NB4 (cell line): ENCODE results near the gene UBE2N.

Source experiments
- DNase-seq: peaks from one replicate; pipeline ENCODE4 v3.0.0; 2010; ENCODE audit warnings: low read depth
- H3K4me3 ChIP-seq: one replicate; pipeline ENCODE4 v1.5.1; 2011; ENCODE audit warnings: mild to moderate bottlenecking, low read depth, low read length, moderate library complexity
- MAX ChIP-seq: IDR thresholded peaks from 2 replicates; pipeline ENCODE4 v1.6.1; 2011; ENCODE audit warnings: low read depth, low read length
- MYC ChIP-seq: IDR thresholded peaks from 2 replicates; pipeline ENCODE4 v1.6.1; 2011; ENCODE audit warnings: low read depth, low read length
- POLR2A ChIP-seq: IDR thresholded peaks from 2 replicates; pipeline ENCODE4 v1.6.1; 2011; ENCODE audit warnings: mild to moderate bottlenecking; ENCODE audit not compliant: insufficient read length; ENCODE audit errors: extremely low read depth
- TF ChIP-seq, protein P1 (sequence below): IDR thresholded peaks from one replicate; pipeline ENCODE4 v1.5.1; 2012; ENCODE audit warnings: low read depth, low read length

The UBE2N gene

GRCh38 chr12:93378998-93379325 lies 62.8 kb downstream of the UBE2N start:
- DNase-seq: peak; percentile 51
- H3K4me3 ChIP-seq: peak overlapping the region; percentile 85
- no peak; the same call in 1 of the 2 replicates for TF ChIP-seq MYC
- no peak for TF ChIP-seq MAX
- no peak for TF ChIP-seq POLR2A
- TF ChIP-seq, protein P1, sequence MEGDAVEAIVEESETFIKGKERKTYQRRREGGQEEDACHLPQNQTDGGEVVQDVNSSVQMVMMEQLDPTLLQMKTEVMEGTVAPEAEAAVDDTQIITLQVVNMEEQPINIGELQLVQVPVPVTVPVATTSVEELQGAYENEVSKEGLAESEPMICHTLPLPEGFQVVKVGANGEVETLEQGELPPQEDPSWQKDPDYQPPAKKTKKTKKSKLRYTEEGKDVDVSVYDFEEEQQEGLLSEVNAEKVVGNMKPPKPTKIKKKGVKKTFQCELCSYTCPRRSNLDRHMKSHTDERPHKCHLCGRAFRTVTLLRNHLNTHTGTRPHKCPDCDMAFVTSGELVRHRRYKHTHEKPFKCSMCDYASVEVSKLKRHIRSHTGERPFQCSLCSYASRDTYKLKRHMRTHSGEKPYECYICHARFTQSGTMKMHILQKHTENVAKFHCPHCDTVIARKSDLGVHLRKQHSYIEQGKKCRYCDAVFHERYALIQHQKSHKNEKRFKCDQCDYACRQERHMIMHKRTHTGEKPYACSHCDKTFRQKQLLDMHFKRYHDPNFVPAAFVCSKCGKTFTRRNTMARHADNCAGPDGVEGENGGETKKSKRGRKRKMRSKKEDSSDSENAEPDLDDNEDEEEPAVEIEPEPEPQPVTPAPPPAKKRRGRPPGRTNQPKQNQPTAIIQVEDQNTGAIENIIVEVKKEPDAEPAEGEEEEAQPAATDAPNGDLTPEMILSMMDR: no peak

- peak overlapping the region; percentile 85 for H3K4me3 ChIP-seq
- DNase-seq: peak; percentile 84
- peak; percentile 61 for TF ChIP-seq POLR2A
- peak; percentile 30; the same call in 1 of the 2 replicates for TF ChIP-seq MYC
Measured at GRCh38 chr12:93378196-93378997, 63.4 kb downstream of the UBE2N start.

DNA sequence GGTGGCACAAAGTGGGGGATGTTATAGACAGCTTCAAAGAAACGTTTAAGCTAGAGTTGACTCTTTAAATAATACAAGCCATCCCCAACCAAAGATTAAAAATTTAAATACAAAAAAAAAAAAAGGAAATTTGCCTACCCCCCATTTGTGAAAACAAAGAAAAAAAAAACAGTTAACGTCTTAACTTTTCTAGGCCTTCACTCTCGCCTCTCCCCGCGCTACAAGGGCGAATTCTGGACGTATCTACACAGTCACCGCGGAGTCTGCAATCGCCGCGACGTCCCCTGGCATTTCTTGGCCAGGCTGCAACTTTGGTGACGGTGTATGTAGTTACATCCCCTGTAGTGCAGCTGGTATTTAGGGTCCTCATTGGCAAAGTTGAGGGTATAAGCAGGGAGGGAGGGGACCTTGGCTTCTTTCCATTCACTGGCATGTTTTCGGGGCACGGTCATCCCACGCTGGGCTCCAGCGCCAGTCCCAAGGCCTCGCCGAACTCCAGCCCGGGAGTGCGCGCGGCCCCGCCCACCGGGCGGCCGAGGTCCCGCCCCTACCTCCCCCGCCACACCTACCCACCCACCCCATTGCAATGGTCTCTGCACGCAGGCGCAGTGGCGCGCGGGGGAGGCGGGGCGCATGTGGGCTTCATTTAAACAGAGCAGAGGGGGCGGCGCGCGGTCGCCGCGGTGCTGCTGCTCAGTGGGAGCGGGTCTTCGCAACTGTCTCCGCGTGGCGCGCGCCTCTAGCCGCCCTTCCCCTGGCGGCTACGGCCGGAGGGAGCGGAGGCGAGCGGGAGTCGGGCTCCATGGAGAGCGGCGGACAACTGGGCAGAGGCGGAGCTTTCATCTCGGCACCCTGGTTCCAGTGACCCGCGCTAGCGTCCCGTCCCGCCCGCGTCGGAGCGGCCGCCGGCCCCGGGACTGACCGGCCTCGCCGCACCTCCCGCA lies 64.2 kb downstream of the UBE2N start, which contains the start of gene NUDT4:
TSS of gene NUDT4 (plus strand) at position 674 of the 944 bp plus-strand sequence. CDS start 398 bp downstream, outside the sequence.
- peak; percentile 99 for DNase-seq
- TF ChIP-seq, protein P1: no peak
- TF ChIP-seq MAX (peak; percentile 66), POLR2A (peak; percentile 85), MYC (peak; percentile 59)

GRCh38 chr12:93376436-93377251 lies 65.1 kb downstream of the UBE2N start:
- DNase-seq: peak; percentile 51
- no peak overlapping the region for H3K4me3 ChIP-seq
- TF ChIP-seq MYC (no peak), MAX (no peak), POLR2A (no peak)
- TF ChIP-seq, protein P1: no peak

More for the DNA sequence above, 64.2 kb downstream of the UBE2N start, which contains the start of gene NUDT4:
- H3K4me3 ChIP-seq: peak within 1 kb of the TSS; percentile 85

DNA sequence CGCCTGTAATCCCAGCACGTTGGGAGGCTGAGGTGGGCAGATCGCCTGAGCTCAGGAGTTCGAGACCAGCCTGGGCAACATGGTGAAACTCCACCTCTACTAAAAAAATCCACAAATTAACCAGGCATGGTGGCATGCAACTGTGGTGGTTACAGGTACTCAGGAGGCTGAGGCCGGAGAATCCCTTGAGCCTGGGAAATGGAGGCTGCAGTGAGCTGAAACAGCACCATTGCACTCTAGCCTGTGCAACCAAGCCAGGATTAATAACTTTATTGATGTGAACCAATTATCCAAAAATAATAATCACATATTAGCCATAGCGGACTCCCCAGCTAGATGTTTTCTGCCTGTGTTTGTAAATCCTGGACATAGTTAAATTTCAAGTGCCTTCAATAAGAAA lies 65.8 kb downstream of the UBE2N start:
- TF ChIP-seq, protein P1: no peak
- TF ChIP-seq POLR2A (no peak), MYC (no peak), MAX (no peak)
- DNase-seq: no peak
- no peak overlapping the region for H3K4me3 ChIP-seq
